IPS-18c (cell line): ENCODE results near the gene IP6K3.

ENCODE experiments used
- H3K4me3 ChIP-seq: 2 replicates; pipeline ENCODE4 v1.7.0; 2013; ENCODE audit warnings: low read depth, mild to moderate bottlenecking, low read length, moderate library complexity; ENCODE audit not compliant: insufficient read depth
- H3K9me3 ChIP-seq: one replicate; pipeline ENCODE4 v1.6.1; 2013; ENCODE audit warnings: mild to moderate bottlenecking, low read length, moderate library complexity; ENCODE audit not compliant: control insufficient read depth, insufficient read depth

Gene IP6K3

GRCh38 chr6:33705955-33706725 lies 40.6 kb downstream of the IP6K3 start:
- no peak overlapping the region for H3K4me3 ChIP-seq

GRCh38 chr6:33705268-33705885 lies 41.3 kb downstream of the IP6K3 start:
- Histone ChIP-seq H3K4me3 (no peak overlapping the region), H3K9me3 (no peaks in the 10 kb centered on the region)

More at GRCh38 chr6:33705955-33706725, 40.6 kb downstream of the IP6K3 start:
- H3K9me3 ChIP-seq = no peaks in the 10 kb centered on the region

DNA sequence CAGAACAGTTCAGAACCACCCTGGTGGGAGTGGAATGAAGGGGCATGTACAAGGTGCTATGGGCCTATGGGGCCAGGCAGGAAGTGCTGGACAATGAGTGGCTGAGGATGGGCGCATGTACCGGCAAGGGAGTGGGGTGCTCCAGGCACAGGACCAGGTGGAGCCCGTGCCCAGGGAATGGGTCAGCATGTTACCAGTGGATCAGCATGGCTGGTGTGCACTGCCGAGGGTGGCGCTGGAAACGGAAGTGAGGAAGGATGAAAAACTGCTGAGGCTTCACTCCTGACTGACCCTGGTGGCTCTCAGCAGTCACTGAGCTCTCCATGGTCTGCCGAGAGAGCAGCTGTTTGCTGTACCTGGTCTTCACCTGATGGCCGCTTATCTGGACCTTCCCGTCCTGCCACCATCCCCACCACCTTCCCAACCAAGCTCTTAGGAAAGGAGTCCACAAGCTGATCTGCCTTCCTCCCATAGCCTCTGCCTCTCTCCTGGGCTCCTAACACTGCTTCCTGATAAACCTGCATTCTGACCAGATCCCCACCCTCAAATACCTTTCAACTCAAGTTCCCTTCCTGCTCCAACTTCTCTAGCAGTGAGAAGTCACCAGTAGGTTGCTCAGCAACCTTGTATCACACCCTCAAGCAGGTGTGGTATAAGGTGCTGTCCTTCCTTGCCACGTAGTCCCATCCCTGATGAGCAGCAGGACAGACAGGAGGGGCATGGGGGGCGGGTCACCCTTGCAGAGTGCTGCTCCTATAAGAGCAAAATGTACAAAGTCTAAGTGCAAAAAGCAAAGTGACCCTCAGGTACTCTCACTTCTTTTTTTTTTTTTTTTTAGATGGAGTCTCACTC lies 42.3 kb downstream of the IP6K3 start:
- Histone ChIP-seq H3K9me3 (no peaks in the 10 kb centered on the region), H3K4me3 (no peak overlapping the region)

DNA sequence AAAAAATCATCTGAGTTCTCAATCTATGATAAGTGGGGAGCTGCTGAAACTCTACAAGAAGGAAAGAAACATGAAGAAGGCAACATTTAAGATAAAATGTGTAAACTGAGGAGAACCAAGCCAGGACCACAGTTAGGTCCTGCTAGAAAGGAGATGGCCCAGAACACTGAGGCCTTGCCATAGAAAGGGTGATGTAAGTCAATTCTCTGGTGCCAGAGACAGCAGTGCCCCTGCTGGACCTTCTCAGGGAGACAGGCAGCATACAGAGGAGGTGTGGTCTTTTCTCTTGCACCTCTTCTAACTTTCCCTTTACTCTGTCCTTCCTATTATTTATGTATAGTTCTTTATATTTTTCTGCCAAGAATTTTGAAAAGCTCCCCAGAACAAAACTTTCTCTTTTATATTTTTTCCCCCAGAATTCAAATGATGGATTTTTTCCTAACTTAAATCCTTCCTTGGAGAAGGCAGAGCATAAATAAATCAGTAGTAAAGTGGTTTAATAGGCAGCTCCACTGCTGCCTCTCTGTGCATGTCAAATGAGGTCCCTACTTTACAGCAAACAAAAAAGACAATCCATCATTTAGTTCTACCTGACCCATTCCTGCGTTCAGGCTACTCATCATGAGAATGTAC lies 44.2 kb downstream of the IP6K3 start:
- H3K9me3 ChIP-seq = no peaks in the 10 kb centered on the region
- H3K4me3 ChIP-seq = no peak overlapping the region

GRCh38 chr6:33700391-33701050 lies 46.2 kb downstream of the IP6K3 start:
- no peaks in the 10 kb centered on the region for H3K9me3 ChIP-seq
- no peak overlapping the region for H3K4me3 ChIP-seq

DNA sequence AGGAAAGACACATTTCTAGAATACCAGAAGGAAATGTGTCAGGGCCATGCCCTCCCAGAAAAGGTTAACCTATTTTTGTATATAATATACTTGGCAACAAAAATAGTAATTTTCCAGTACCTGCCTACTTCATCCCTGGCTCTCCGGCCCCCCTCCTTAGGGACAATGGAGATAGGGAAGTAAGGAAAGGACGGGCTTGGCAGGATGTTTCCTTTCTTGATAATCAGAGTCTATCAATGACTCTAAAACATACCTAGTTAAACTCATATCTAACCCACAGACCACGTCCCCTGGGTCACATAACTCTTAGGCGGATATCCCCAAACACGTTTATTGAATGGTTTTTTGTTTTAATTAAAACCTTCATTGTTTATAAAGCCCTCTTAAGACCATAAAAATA lies 47.0 kb downstream of the IP6K3 start:
- no peak overlapping the region for H3K4me3 ChIP-seq
- H3K9me3 ChIP-seq = no peaks in the 10 kb centered on the region

DNA sequence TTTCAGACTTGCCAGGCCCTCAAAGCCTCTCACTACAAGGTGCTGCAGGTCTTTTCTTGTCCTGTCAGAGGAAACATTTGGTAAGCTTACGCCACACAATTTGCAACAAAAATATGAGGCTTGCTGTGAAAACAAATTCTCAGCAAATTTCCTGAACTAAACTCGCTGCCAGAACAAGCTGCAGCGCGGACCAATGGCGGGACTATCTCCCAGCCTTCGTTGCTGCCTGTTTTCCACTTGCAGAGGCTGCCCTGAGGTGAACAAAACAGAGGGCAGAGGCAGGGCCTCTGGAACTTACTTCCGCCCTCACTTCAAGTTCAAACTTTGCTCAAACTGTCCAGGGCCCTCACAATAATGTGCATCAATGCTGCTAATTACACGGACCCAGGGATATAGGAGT lies 47.6 kb downstream of the IP6K3 start:
- Histone ChIP-seq H3K9me3 (no peaks in the 10 kb centered on the region), H3K4me3 (no peak overlapping the region)

- Histone ChIP-seq H3K9me3 (no peaks in the 10 kb centered on the region), H3K4me3 (no peak overlapping the region)
These were observed 48.2 kb downstream of the IP6K3 start for GRCh38 chr6:33698494-33698893.

GRCh38 chr6:33697845-33698244 lies 48.9 kb downstream of the IP6K3 start:
- Histone ChIP-seq H3K4me3 (no peak overlapping the region), H3K9me3 (no peaks in the 10 kb centered on the region)

- no peaks in the 10 kb centered on the region for H3K9me3 ChIP-seq
- no peak overlapping the region for H3K4me3 ChIP-seq
These were observed 49.9 kb downstream of the IP6K3 start for GRCh38 chr6:33696548-33697518.

DNA sequence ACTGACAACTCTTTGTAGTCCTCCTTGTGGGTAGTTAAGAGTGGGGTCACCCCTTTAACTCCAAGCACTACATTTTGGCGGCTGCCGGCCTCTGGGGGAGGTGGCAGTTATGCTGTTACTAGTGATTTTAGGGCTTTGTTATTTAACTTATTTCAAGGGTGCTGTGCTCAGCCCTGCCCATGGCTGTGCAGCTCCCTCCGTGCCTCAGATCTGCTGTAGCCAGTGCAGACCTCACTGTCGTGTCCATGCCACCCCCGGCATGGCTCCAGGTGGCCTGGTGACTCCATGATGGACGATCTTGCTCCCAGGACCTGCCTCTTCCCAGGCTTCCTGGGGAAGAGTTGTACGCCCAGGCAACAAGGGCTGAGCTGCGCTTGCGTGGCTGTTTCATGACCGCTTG lies 50.6 kb downstream of the IP6K3 start:
- H3K9me3 ChIP-seq = no peaks in the 10 kb centered on the region
- H3K4me3 ChIP-seq = no peak overlapping the region

- Histone ChIP-seq H3K9me3 (no peaks in the 10 kb centered on the region), H3K4me3 (no peak overlapping the region)
These were observed 51.2 kb downstream of the IP6K3 start for GRCh38 chr6:33695451-33695887.

DNA sequence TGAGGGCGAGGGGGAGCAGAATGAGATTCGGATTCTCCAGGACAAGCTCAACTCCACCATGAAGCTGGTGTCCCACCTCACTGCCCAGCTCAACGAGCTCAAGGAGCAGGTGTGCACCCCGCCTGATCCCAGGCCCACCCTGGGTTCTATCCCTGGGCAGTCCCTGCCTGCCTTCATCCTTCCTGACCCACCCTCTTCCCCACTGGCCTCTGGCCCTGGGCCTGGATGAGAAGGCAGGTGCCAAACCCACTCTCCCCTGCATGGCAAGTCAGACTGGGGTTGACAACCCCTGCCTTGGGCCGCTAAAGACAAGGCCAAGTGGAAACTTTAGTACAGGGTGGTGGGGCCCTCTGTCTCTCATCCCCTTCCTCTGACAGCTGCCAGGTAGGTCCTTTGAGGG lies 51.7 kb downstream of the IP6K3 start:
- Histone ChIP-seq H3K9me3 (no peaks in the 10 kb centered on the region), H3K4me3 (no peak overlapping the region)

DNA sequence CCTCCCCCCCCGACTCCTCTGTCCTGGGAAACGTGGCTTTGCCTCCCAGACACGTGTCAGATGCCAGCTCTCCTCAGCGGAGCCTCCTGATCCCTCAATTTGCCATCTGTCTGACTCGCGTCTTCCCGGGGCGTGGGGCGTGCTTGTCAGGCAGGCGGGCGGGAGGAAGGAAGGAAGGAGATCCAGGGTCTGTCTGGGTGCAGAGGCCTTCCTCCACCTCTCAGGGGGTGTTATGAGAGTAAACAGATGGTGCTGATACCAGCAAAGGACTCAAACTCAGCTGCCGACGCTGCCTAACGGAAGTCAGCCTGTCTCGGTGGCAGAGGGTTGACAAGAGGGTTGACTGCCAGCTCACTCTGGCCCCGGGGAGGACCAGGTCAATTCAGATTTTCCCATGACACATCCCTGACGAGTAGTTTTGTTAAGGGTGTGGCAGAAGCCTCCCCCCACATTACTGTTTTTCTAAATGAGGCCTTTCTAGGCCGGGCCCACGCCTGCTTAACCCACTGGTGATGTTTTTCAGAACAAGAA lies 52.2 kb downstream of the IP6K3 start:
- no peak overlapping the region for H3K4me3 ChIP-seq
- H3K9me3 ChIP-seq = no peaks in the 10 kb centered on the region

- Histone ChIP-seq H3K9me3 (no peaks in the 10 kb centered on the region), H3K4me3 (no peak overlapping the region)
These were observed 53.3 kb downstream of the IP6K3 start for GRCh38 chr6:33693186-33694105.
